Measurements from ENCODE around the gene FXYD7.

DNA sequence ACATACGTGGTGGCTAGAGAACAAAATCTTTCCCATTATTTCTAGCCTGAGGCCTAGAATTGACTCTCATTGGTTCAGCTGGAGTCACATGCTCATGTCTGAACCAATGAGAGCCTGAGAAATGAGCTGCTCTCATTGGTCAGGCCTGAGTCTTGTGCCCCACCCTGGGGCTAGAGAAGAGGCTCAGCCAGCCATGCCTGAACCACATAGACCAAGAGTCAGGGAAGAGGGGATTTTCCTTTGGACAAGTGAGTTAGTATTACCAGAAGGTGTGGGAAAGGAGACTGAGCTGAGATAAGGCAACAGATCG is 18.3 kb downstream of the FXYD7 start:
- TF ChIP-seq, protein P1, sequence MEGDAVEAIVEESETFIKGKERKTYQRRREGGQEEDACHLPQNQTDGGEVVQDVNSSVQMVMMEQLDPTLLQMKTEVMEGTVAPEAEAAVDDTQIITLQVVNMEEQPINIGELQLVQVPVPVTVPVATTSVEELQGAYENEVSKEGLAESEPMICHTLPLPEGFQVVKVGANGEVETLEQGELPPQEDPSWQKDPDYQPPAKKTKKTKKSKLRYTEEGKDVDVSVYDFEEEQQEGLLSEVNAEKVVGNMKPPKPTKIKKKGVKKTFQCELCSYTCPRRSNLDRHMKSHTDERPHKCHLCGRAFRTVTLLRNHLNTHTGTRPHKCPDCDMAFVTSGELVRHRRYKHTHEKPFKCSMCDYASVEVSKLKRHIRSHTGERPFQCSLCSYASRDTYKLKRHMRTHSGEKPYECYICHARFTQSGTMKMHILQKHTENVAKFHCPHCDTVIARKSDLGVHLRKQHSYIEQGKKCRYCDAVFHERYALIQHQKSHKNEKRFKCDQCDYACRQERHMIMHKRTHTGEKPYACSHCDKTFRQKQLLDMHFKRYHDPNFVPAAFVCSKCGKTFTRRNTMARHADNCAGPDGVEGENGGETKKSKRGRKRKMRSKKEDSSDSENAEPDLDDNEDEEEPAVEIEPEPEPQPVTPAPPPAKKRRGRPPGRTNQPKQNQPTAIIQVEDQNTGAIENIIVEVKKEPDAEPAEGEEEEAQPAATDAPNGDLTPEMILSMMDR (conservative IDR thresholded peaks at IDR 0.05 in 1 of 2, IDR thresholded peaks at IDR 0.05 in 1 of 2; ENCODE audit: low read depth in 1 of 2, low read length in 2 of 2): no peak
- no peak for TF ChIP-seq EZH2 (IDR thresholded peaks at IDR 0.05; ENCODE audit: low read length, missing control alignments)

Measured in fibroblast of lung (primary cell).